HCT116 (cell line): Measurements from ENCODE around the gene SUCLG1.

ENCODE experiments used
- CBX3 ChIP-seq: IDR thresholded peaks from 2 replicates; pipeline ENCODE4 v1.6.1; 2012; ENCODE audit warnings: low read depth
- EZH2 ChIP-seq: fragments of 200-600 bp; sonication (generic); IDR thresholded peaks from 2 replicates; pipeline ENCODE4 v1.6.1; 2017; ENCODE audit warnings: antibody characterized with exemption, mixed run types
- EZH2phosphoT487 ChIP-seq: fragments of 200-600 bp; IDR thresholded peaks from 2 replicates; pipeline ENCODE4 v1.6.1; 2018; ENCODE audit warnings: antibody characterized with exemption, borderline replicate concordance
- JUND ChIP-seq: IDR thresholded peaks from 2 replicates; pipeline ENCODE4 v1.6.1; 2012
- POLR2A ChIP-seq: IDR thresholded peaks from 2 replicates; pipeline ENCODE4 v1.7.0; 2011; ENCODE audit warnings: borderline replicate concordance; ENCODE audit not compliant: insufficient read depth, insufficient read length; ENCODE audit errors: extremely low read depth
- POLR2AphosphoS5 ChIP-seq: IDR thresholded peaks from 2 replicates; pipeline ENCODE4 v1.6.1; 2011; ENCODE audit warnings: mild to moderate bottlenecking, low read depth, low read length, moderate library complexity
- YY1 ChIP-seq: IDR thresholded peaks from 2 replicates; pipeline ENCODE4 v1.6.1; 2011; ENCODE audit warnings: low read length, low read depth, moderate library complexity, mild to moderate bottlenecking; ENCODE audit not compliant: insufficient replicate concordance; ENCODE audit errors: extremely low read depth
- ZNF274 ChIP-seq: fragments of 200-500 bp; sonication (Bioruptor generic); IDR thresholded peaks from 2 replicates; pipeline ENCODE4 v1.6.1; 2014; ENCODE audit warnings: mild to moderate bottlenecking, low read depth, low read length, inconsistent platforms
- TF ChIP-seq, protein P1 (sequence below), 3 experiments: fragments of 200-600 bp in 1 of 3; sonication (generic) in 1 of 3; IDR thresholded peaks in 2 of 3; conservative IDR thresholded peaks in 1 of 3; 2 replicates each; pipeline ENCODE4 v1.5.1; 2012 to 2017; ENCODE audit warnings: low read depth in 2 of 3, low read length in 2 of 3, antibody characterized with exemption in 1 of 3, borderline replicate concordance in 1 of 3, control low read depth in 1 of 3, mild to moderate bottlenecking in 1 of 3, mixed read lengths in 1 of 3, mixed run types in 1 of 3, moderate library complexity in 1 of 3; ENCODE audit not compliant: insufficient read depth in 1 of 3
- TF ChIP-seq, protein P2 (sequence below): IDR thresholded peaks from 2 replicates; pipeline ENCODE4 v1.6.1; 2012
- TF ChIP-seq, protein P3 (sequence below): IDR thresholded peaks from 2 replicates; pipeline ENCODE4 v1.6.1; 2012; ENCODE audit warnings: low read depth

DNA sequence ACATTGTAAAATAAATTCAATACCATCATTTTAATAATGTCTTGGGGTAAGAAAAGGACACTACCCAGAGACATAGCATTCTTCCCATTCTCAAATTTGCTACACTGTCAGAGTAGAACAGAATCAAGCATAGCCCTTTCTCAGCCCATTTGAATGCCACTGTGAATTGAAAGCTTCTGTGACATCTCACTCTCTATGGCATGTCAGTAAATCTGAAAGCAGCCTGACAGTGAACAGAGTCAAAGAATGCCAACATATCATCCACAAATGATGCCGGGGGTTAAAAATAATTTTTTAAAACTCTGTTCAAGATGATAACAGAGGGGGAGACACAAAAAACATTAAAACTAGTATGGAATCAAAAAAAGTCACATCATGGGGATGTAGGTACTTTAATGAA, 17.6 kb downstream of the SUCLG1 start:
- TF ChIP-seq EZH2 (no peak), POLR2A (no peak), POLR2AphosphoS5 (no peak), YY1 (no peak), ZNF274 (no peak), EZH2phosphoT487 (no peak), CBX3 (no peak), JUND (no peak)
- TF ChIP-seq, protein P1, sequence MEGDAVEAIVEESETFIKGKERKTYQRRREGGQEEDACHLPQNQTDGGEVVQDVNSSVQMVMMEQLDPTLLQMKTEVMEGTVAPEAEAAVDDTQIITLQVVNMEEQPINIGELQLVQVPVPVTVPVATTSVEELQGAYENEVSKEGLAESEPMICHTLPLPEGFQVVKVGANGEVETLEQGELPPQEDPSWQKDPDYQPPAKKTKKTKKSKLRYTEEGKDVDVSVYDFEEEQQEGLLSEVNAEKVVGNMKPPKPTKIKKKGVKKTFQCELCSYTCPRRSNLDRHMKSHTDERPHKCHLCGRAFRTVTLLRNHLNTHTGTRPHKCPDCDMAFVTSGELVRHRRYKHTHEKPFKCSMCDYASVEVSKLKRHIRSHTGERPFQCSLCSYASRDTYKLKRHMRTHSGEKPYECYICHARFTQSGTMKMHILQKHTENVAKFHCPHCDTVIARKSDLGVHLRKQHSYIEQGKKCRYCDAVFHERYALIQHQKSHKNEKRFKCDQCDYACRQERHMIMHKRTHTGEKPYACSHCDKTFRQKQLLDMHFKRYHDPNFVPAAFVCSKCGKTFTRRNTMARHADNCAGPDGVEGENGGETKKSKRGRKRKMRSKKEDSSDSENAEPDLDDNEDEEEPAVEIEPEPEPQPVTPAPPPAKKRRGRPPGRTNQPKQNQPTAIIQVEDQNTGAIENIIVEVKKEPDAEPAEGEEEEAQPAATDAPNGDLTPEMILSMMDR (IDR thresholded peaks at IDR 0.05 in 2 of 3, conservative IDR thresholded peaks at IDR 0.05 in 1 of 3; ENCODE audit: borderline replicate concordance in 1 of 3, insufficient read depth in 1 of 3, low read depth in 2 of 3, low read length in 2 of 3), result no peak
- TF ChIP-seq, protein P2, sequence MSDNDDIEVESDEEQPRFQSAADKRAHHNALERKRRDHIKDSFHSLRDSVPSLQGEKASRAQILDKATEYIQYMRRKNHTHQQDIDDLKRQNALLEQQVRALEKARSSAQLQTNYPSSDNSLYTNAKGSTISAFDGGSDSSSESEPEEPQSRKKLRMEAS, result no peak
- TF ChIP-seq, protein P3, sequence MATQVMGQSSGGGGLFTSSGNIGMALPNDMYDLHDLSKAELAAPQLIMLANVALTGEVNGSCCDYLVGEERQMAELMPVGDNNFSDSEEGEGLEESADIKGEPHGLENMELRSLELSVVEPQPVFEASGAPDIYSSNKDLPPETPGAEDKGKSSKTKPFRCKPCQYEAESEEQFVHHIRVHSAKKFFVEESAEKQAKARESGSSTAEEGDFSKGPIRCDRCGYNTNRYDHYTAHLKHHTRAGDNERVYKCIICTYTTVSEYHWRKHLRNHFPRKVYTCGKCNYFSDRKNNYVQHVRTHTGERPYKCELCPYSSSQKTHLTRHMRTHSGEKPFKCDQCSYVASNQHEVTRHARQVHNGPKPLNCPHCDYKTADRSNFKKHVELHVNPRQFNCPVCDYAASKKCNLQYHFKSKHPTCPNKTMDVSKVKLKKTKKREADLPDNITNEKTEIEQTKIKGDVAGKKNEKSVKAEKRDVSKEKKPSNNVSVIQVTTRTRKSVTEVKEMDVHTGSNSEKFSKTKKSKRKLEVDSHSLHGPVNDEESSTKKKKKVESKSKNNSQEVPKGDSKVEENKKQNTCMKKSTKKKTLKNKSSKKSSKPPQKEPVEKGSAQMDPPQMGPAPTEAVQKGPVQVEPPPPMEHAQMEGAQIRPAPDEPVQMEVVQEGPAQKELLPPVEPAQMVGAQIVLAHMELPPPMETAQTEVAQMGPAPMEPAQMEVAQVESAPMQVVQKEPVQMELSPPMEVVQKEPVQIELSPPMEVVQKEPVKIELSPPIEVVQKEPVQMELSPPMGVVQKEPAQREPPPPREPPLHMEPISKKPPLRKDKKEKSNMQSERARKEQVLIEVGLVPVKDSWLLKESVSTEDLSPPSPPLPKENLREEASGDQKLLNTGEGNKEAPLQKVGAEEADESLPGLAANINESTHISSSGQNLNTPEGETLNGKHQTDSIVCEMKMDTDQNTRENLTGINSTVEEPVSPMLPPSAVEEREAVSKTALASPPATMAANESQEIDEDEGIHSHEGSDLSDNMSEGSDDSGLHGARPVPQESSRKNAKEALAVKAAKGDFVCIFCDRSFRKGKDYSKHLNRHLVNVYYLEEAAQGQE, result no peak
